ENCODE results near the gene YAP1.

DNA sequence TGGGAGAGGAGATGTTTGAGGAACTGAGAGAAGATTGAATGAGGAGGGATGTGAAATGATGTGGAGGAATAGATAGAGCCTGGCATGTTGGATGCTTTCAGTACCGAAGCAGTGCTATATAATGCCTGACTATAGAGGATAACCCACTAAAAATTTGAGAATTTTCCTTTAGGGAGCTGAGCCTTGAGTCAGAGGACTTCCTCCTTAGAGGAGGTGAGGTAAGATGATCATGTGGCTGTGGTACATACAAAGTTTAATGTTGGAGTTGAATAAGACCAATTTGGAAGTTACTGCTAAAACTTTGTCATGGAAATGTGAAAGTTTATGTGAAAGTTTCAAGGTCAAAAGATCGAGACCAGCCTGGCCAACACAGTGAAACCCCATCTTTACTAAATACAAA lies 66.9 kb downstream of the YAP1 start:
- no peak for TF ChIP-seq CTCF (IDR thresholded peaks at IDR 0.05)
- TF ChIP-seq POLR2A (IDR thresholded peaks at IDR 0.05): no peak
